Glomerular endothelial cell (primary cell): ENCODE measurements around the gene COL6A5. TPM values are rescaled to one million over a fixed set of nuclear protein-coding genes. Genes with fewer than 3 reads are reported as not detected.
"Not testable (repeated sequence)": the region's sequence is repeated elsewhere in the genome, so short reads cannot be mapped to it uniquely, and the experiment has no call there.

Source experiments
- DNase-seq: peaks from one replicate; pipeline ENCODE4 v3.0.0-alpha.2; 2011; ENCODE audit warnings: low read depth, low spot score; ENCODE audit errors: extremely low read depth
- total RNA-seq: library from RNA; depleted of rRNA; stranded (reverse); fragments of >200 nt; gene quantifications from 2 replicates; pipeline ENCODE4 v1.2.3, GENCODE V29; 2015

COL6A5 gene
- total RNA-seq, 1 donor from 2014 or later, result not detected

DNA sequence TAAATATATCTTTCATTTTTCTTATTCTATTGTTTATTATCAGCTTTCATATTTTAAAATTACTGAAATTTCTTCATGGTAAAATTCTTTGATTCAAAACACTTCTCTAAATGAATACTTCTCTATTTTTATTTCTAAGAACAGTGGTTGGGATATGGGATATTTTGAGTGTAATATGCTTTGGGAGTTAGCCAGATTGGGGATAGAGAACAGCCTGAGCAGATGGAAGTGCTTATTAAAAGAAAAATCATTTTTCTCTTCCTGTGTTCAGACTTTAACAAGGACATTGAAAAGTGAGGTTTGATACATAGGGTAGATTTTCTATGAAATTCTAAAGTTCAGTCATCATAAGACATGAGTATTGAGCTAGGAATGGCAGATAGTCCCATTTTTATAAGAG is 84.8 kb downstream of the COL6A5 start:
- DNase-seq, result no peak

DNA sequence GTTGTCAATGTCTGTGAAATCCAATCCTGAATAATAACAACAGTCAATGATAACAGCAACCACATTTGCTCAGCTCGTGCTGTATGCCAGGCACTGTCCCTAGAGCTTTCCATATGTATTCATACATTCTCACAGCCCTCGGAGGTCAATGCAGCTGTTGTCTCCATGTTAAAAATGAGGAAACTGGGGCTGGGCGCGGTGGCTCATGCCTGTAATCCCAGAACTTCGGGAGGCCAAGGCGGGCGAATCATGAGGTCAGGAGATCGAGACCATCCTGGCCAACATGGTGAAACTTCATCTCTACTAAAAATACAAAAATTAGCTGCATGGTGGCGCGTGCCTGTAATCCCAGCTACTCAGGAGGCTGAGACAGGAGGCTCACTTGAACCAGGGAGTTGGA is 86.6 kb downstream of the COL6A5 start:
- DNase-seq, result not testable (repeated sequence)

GRCh38 chr3:130433306-130433705 is 87.8 kb downstream of the COL6A5 start:
- DNase-seq, result no peak

- no peak for DNase-seq
Observed at GRCh38 chr3:130442284-130442683, 96.8 kb downstream of the COL6A5 start.

DNA sequence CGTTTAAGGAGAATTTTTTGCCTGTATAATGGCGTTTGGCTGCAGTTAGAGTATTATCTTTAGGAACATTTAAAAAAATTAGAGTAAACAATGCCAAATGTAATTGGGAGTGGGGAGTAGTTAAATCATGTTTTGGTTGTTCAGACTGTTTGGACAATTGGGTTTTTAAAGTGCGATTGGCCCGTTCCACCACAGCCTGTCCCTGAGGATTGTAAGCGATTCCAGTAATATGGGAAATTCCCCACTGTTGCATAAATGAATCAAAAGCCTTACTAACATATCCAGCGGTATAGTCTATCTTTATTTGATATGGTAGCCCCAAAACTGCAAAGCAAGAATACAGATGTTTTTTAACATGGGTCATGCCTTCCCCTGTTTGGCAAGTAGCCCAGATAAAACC is 101.4 kb downstream of the COL6A5 start:
- not testable (repeated sequence) for DNase-seq

DNA sequence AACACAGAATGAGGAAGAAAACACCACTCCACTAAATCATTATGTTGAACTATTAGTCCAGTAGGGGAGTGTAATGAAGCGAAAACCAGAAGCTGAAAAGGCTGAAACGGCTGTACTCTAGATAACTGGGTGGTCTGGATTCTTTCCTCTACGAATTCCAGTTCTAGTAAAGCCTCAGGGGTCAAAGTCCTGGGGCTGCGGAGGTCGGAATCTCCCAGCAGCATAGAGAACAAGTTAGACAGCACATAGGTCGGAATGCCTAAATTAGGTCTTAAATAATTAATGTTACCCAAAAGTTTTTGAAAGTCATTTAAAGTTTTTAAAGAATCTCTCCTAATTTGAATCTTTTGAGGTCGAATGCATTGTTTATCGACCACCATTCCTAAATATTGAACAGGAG is 102.7 kb downstream of the COL6A5 start:
- not testable (repeated sequence) for DNase-seq

DNA sequence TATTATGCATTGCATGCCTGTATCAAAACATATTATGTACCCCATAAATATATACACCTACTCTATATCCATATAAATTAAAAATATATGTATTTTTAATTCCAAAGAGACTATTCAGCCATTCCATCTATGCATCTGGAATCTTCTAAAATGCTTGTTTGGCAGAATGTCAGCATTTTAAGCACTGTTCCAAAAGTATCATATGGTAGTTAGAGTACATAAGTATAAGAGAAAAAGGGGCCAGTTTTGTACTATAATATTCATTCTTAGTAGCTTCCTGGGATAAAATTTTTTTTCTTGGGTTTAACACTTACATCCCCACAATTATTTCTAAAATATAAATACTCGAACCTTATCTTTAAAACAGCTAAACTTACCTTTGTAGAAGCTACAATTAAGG is 111.1 kb downstream of the COL6A5 start:
- DNase-seq, result no peak

- DNase-seq, result no peak
Observed at GRCh38 chr3:130457671-130458070, 112.2 kb downstream of the COL6A5 start.

DNA sequence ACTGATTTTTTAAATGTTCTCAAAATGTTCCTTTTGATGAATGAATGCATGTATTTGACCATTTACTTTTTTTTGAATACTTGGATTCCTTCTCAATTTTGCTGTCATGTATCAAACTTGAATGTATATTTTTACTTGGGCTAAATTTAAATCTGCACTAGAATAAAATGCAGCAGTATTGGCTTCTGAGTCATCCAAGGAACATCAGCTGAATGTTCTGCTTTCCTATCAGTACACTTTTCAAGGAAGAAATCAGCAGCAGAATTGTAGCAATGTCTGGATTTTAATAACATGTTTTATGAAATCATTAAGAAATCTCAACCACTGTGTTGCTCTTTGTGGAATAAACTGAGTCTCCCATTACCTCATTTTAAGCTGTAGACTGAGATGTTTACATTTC is 114.5 kb downstream of the COL6A5 start:
- DNase-seq, result no peak

DNA sequence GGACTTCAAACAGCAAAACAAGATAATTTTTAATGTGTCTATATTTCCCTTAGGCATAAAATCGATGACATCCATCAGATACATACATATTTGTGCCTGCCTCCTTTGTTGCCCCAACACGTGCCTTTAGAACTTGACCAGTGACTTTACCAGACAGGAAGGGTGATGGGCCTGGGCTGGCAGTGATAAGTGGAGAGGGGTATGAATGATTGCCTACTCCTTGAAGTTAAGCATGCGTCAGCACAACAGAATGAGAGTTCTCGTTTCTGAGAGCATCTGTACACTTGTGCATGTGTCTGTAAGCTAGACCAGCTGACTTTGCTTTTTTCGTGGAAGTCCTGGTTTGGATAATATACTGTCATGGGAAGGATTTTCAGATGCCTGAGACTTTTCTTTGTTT is 116.6 kb downstream of the COL6A5 start:
- DNase-seq, result no peak

GRCh38 chr3:130463221-130463620 is 117.7 kb downstream of the COL6A5 start:
- no peak for DNase-seq

GRCh38 chr3:130465521-130465920 is 120.0 kb downstream of the COL6A5 start:
- DNase-seq, result no peak

- no peak for DNase-seq
Observed at GRCh38 chr3:130468311-130468710, 122.8 kb downstream of the COL6A5 start.

- DNase-seq, result no peak
Observed at GRCh38 chr3:130470126-130470525, 124.7 kb downstream of the COL6A5 start.

- DNase-seq, result no peak
Observed at GRCh38 chr3:130473416-130473815, 127.9 kb downstream of the COL6A5 start.

GRCh38 chr3:130480736-130481135 is 135.3 kb downstream of the COL6A5 start:
- DNase-seq, result no peak

- DNase-seq, result no peak
Observed at GRCh38 chr3:130488288-130488687, 142.8 kb downstream of the COL6A5 start.

DNA sequence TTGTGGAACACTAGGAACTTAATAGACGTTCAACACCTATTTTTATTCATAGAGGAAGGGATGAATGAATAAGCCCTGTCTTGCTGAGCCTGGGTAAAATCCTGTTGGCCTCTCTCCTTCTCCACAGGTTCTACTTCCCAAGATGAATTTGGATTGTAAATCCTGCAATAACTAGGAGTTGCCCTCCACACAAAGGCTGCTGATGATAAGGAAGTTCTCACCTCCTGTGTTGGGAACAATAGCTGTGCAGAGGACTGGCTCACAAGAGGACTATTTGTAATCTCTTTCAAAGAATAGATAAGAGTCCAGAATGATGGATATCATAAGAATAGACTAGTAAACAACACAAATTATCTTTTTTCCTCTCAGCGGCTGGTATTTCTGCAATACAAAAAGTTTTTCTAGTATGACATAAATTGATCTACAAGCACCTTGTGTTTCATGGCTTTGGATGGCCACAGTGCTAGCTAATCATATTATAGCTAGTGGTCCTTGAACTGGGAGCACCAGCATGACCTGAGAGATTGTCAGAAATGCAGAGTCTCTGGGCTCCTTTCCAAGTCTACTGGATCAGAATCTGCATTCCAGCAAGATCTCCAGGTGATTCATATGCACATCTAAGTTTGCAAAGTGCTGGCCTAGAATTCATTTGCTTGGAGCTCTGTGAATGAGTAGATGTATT is 143.4 kb downstream of the COL6A5 start:
- DNase-seq, result no peak

GRCh38 chr3:130490241-130490640 is 144.8 kb downstream of the COL6A5 start:
- DNase-seq, result no peak

GRCh38 chr3:130491431-130491830 is 146.0 kb downstream of the COL6A5 start:
- no peak for DNase-seq

DNA sequence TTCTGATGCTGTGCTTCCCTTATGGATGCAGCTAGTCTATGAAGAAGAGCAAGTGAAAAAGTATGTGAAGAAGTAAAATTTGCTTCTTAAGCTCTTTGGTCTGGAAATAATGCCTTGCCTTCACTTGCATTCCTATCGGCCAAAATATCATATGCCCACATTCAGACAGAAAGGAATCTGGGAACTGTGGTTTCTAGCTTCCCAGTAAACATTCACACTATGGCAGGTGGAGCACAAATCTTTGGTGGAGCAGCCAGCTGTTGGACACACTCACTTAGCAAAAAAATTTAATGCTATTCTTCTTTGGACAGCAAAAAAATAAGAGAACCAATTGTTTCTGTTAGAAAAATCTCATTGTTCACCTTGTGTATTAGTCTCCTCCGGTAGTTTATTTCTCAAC is 159.2 kb downstream of the COL6A5 start:
- DNase-seq, result no peak

DNA sequence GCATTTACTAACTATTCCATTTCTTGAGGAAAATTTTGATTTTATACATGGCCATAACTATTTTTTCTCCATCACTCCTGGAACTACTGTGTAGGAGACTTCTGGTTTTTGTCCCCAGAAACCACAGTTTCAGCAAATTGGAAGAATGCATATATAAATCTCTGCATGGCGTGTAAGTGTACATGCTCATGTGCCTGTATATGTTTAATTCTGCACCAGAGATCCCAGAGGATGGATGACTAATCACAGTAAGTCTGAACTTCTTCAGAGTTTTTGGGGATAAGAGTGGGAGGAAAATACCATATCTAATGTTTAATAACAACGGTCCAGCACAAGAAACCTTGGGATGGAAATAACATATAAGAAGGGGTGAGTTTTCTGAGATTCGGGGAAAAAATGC is 160.6 kb downstream of the COL6A5 start:
- no peak for DNase-seq

DNA sequence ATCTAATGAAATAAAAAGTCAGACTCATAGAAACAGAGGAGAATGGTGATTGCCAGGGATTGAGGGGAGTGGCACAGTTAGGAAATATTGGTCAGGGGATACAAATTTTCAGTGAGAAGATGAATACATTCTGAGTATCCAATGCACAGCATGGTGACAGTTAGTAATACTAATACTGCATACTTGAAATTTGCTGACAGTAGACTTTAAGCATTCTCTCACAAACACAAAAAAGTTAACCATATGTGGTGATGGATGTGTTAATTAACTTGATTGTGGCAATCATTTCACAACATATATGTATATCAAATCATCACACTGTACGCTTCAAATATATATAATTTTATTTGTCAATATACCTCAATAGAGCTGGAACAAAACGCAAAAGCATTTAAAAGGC is 162.3 kb downstream of the COL6A5 start:
- DNase-seq, result no peak
